ENCODE data around the gene CHST8.

The CHST8 gene

DNA sequence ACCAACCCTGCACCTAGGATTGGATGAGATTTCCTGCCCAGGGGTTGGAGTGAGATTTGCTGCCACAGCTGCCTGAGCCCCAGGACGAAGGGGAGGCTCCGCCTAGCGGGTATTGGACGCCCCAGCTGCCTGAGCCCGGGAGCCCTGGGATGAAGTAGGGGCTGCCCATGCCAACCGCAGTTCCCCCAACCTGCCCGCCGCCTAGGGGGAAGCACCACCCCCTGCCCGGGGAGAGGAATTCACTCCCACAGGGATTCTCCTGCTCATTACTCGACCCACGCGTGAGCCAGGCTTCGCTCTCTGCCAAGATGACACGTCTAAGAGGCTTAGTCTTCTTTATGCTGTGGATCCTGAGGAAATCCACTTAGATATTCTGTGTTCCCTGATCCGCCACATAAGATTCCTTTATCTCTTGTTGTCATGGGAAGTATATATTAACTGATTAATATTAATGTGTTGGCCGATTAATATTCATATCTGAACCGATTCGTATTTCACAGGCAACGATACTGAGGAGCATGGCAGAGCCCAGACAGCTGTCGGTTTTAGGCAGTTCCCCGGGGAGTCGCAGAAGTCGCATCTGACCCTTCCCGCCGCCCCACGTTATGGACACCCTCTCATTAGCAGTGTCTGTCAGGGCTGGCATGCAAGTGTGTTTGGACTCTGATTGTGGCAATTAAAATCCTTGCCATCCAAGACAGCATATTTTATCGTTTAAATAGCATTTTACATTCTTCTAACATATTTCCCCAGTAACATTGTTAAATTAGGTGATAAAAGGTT is 130.5 kb downstream of the CHST8 start:
- Histone ChIP-seq H3K9me3 (ENCODE audit: control insufficient read depth, low read length) (no peaks in the 10 kb centered on the region), H3K23ac (ENCODE audit: low read length in 2 of 2) (no peak overlapping the region), H3K27ac (ENCODE audit: low read length, poor library complexity, severe bottlenecking) (no peak overlapping the region), H2BK5ac (ENCODE audit: low read depth, low read length, poor library complexity, severe bottlenecking) (no peak overlapping the region), H3K27me3 (ENCODE audit: control insufficient read depth in 1 of 2, insufficient read depth in 1 of 2, low read length in 2 of 2) (peaks cover 0 to 57% of the 10 kb centered on the region in 2 experiments), H3K36me3 (ENCODE audit: control insufficient read depth in 1 of 2, insufficient read depth in 2 of 2, low read depth in 1 of 2, low read length in 2 of 2) (no peaks in the 10 kb centered on the region), H4K91ac (ENCODE audit: low read length) (no peak overlapping the region), H2AK5ac (ENCODE audit: low read length, severe bottlenecking) (no peak overlapping the region), H3K18ac (ENCODE audit: low read depth in 1 of 2, low read length in 2 of 2) (no peak overlapping the region), H2AFZ (ENCODE audit: low read depth, low read length) (no peak overlapping the region), H3K79me1 (replicated peaks; ENCODE audit: low read length, poor library complexity, severe bottlenecking) (no peaks in the 10 kb centered on the region), H2BK15ac (ENCODE audit: low read depth, poor library complexity, severe bottlenecking) (no peak overlapping the region), H4K8ac (ENCODE audit: low read length) (no peak overlapping the region), H3K4me1 (ENCODE audit: control insufficient read depth, insufficient read depth, low read depth, low read length) (no peaks in the 10 kb centered on the region), H3K14ac (ENCODE audit: low read length in 2 of 2) (no peak overlapping the region), H3K4ac (ENCODE audit: low read depth in 1 of 2, low read length in 2 of 2) (no peak overlapping the region), H3K4me2 (ENCODE audit: low read length, poor library complexity, severe bottlenecking) (no peak overlapping the region), H3K9ac (ENCODE audit: low read length) (no peak overlapping the region), H2BK120ac (ENCODE audit: low read depth, low read length) (no peak overlapping the region), H3K4me3 (ENCODE audit: insufficient read depth in 1 of 2, low read depth in 1 of 2, low read length in 2 of 2) (no peak overlapping the region), H2BK12ac (ENCODE audit: low read length in 2 of 2) (no peak overlapping the region)
- no peak for DNase-seq
- 86% methylated on average over 25 of the region's 27 CpGs for WGBS

DNA sequence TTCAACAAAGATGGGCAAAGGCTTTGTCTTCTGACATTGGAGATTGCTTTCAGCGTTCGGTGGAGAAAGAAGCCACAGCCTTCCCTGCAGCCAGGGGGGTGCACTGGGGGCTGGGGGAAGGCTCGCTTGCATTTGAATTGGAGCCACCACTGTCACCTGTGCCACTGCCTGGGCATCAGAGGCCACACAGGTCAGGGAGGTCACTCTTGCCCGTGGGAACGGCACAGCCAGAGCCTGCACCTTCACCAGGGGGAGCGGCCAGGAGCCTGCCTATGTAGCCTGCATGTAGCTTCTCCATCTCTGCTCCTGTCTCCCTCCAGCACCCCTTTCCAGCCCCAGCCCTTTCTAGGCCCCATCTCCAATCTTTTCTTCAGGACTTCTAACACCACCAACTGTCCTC is 131.2 kb downstream of the CHST8 start:
- no peak overlapping the region for H3K14ac ChIP-seq (ENCODE audit: low read length in 2 of 2)
- no peaks in the 10 kb centered on the region for H3K4me1 ChIP-seq (ENCODE audit: control insufficient read depth, insufficient read depth, low read depth, low read length)
- H3K79me1 ChIP-seq (replicated peaks; ENCODE audit: low read length, poor library complexity, severe bottlenecking), result no peaks in the 10 kb centered on the region
- no peak overlapping the region for H3K4me2 ChIP-seq (ENCODE audit: low read length, poor library complexity, severe bottlenecking)
- no peak overlapping the region for H3K9ac ChIP-seq (ENCODE audit: low read length)
- H2AFZ ChIP-seq (ENCODE audit: low read depth, low read length), result no peak overlapping the region
- H3K18ac ChIP-seq (ENCODE audit: low read depth in 1 of 2, low read length in 2 of 2), result no peak overlapping the region
- H3K9me3 ChIP-seq (ENCODE audit: control insufficient read depth, low read length), result no peaks in the 10 kb centered on the region
- H2BK15ac ChIP-seq (ENCODE audit: low read depth, poor library complexity, severe bottlenecking), result no peak overlapping the region
- no peak overlapping the region for H4K91ac ChIP-seq (ENCODE audit: low read length)
- H2BK5ac ChIP-seq (ENCODE audit: low read depth, low read length, poor library complexity, severe bottlenecking), result no peak overlapping the region
- WGBS, result 95% methylated on average over 6 of the region's 6 CpGs
- H2AK5ac ChIP-seq (ENCODE audit: low read length, severe bottlenecking), result no peak overlapping the region
- DNase-seq, result no peak
- no peaks in the 10 kb centered on the region for H3K36me3 ChIP-seq (ENCODE audit: control insufficient read depth in 1 of 2, insufficient read depth in 2 of 2, low read depth in 1 of 2, low read length in 2 of 2)
- H3K27me3 ChIP-seq (ENCODE audit: control insufficient read depth in 1 of 2, insufficient read depth in 1 of 2, low read length in 2 of 2), result peaks cover 0 to 54% of the 10 kb centered on the region in 2 experiments
- no peak overlapping the region for H2BK12ac ChIP-seq (ENCODE audit: low read length in 2 of 2)
- no peak overlapping the region for H4K8ac ChIP-seq (ENCODE audit: low read length)
- no peak overlapping the region for H3K27ac ChIP-seq (ENCODE audit: low read length, poor library complexity, severe bottlenecking)
- no peak overlapping the region for H3K4ac ChIP-seq (ENCODE audit: low read depth in 1 of 2, low read length in 2 of 2)
- peak overlapping the region in 1 of 2 experiments; percentile 23 for H3K4me3 ChIP-seq (ENCODE audit: insufficient read depth in 1 of 2, low read depth in 1 of 2, low read length in 2 of 2)
- no peak overlapping the region for H2BK120ac ChIP-seq (ENCODE audit: low read depth, low read length)
- H3K23ac ChIP-seq (ENCODE audit: low read length in 2 of 2), result no peak overlapping the region

DNA sequence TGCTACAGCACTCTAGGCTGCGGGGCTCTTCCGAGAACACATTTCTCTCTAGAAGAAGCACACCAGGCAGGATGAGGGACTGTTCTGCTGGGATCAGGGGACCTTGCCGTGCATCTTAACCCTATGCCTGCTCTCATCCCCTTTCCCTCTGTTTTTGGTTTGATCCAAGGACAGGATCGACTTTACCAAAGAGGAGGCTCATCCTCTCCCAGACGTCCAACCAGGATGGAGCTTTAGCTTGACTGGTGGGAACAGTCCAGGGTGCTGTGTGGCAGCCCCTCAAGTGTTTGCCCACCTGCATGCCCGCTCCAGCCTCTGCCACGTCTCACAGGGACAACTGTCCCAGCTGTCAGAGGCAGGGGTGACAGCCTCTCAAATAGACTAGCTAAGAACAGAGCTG is 132.6 kb downstream of the CHST8 start:
- no peaks in the 10 kb centered on the region for H3K36me3 ChIP-seq (ENCODE audit: control insufficient read depth in 1 of 2, insufficient read depth in 2 of 2, low read depth in 1 of 2, low read length in 2 of 2)
- H3K4me1 ChIP-seq (ENCODE audit: control insufficient read depth, insufficient read depth, low read depth, low read length), result peaks cover 1% of the 10 kb centered on the region
- H3K9ac ChIP-seq (ENCODE audit: low read length), result no peak overlapping the region
- no peak overlapping the region for H2AFZ ChIP-seq (ENCODE audit: low read depth, low read length)
- H2BK5ac ChIP-seq (ENCODE audit: low read depth, low read length, poor library complexity, severe bottlenecking), result no peak overlapping the region
- H2AK5ac ChIP-seq (ENCODE audit: low read length, severe bottlenecking), result no peak overlapping the region
- H3K23ac ChIP-seq (ENCODE audit: low read length in 2 of 2), result no peak overlapping the region
- H3K27ac ChIP-seq (ENCODE audit: low read length, poor library complexity, severe bottlenecking), result no peak overlapping the region
- H3K4me2 ChIP-seq (ENCODE audit: low read length, poor library complexity, severe bottlenecking), result no peak overlapping the region
- no peak for DNase-seq
- H3K27me3 ChIP-seq (ENCODE audit: control insufficient read depth in 1 of 2, insufficient read depth in 1 of 2, low read length in 2 of 2), result peaks cover 0 to 51% of the 10 kb centered on the region in 2 experiments
- H2BK12ac ChIP-seq (ENCODE audit: low read length in 2 of 2), result no peak overlapping the region
- H3K79me1 ChIP-seq (replicated peaks; ENCODE audit: low read length, poor library complexity, severe bottlenecking), result no peaks in the 10 kb centered on the region
- H2BK15ac ChIP-seq (ENCODE audit: low read depth, poor library complexity, severe bottlenecking), result no peak overlapping the region
- H2BK120ac ChIP-seq (ENCODE audit: low read depth, low read length), result no peak overlapping the region
- no peak overlapping the region for H3K4ac ChIP-seq (ENCODE audit: low read depth in 1 of 2, low read length in 2 of 2)
- H3K14ac ChIP-seq (ENCODE audit: low read length in 2 of 2), result no peak overlapping the region
- H3K9me3 ChIP-seq (ENCODE audit: control insufficient read depth, low read length), result no peaks in the 10 kb centered on the region
- whole genome bisulfite sequencing, result 60% methylated on average over 7 of the region's 7 CpGs
- H4K91ac ChIP-seq (ENCODE audit: low read length), result no peak overlapping the region
- H3K18ac ChIP-seq (ENCODE audit: low read depth in 1 of 2, low read length in 2 of 2), result no peak overlapping the region
- no peak overlapping the region for H4K8ac ChIP-seq (ENCODE audit: low read length)
- H3K4me3 ChIP-seq (ENCODE audit: insufficient read depth in 1 of 2, low read depth in 1 of 2, low read length in 2 of 2), result no peak overlapping the region

DNA sequence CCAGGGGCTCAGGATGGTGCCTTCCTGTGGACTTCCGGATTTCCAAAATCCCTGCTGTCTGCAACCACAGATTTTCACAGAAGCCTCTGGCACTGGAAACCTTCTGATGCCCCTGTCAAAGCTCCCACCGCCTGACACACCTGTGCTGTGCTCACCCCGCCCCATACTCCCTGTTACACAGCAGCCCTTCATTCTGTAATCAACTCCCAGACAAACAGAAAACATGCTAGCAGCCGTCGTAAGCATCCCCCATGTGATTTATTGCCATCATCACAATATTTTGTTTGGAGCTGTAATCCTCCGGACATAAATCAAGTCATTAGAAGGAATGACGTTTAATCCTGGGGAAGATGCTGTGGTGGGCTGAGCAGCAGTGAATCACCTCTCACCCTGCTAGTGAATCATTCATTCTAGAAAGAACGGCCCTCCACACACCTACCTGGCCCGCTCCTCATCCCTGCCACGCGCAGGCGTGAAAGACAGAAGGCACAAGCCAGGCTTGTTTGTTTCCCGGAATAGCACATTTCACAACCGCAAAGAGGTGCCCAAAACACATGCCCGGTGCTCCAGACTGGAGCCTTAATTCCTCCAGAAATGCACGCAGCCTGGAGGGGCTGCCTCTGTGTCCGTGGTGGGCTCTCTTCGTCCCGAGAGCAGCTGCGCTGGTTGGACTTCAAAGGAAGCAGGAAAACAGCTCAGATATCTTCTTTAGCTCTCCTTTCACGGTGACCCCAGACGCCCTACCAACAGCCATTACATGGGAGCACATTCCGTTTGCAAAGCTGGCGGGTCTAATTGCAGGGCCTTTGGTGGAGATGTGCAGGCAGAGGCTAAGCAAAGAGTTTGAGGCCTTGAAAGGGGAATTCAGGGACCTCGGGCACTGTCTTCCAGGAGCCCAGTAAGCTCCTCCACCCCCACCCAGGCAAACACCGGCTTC is 133.6 kb downstream of the CHST8 start:
- WGBS, result 82% methylated on average over 24 of the region's 26 CpGs
- no peak overlapping the region for H4K8ac ChIP-seq (ENCODE audit: low read length)

More for the DNA sequence above, 133.6 kb downstream of the CHST8 start:
- H3K36me3 ChIP-seq (ENCODE audit: control insufficient read depth in 1 of 2, insufficient read depth in 2 of 2, low read depth in 1 of 2, low read length in 2 of 2), result no peaks in the 10 kb centered on the region
- no peak overlapping the region for H3K4ac ChIP-seq (ENCODE audit: low read depth in 1 of 2, low read length in 2 of 2)
- no peak overlapping the region for H2BK5ac ChIP-seq (ENCODE audit: low read depth, low read length, poor library complexity, severe bottlenecking)
- H3K79me1 ChIP-seq (replicated peaks; ENCODE audit: low read length, poor library complexity, severe bottlenecking), result no peaks in the 10 kb centered on the region
- H3K9ac ChIP-seq (ENCODE audit: low read length), result no peak overlapping the region
- H2AFZ ChIP-seq (ENCODE audit: low read depth, low read length), result no peak overlapping the region
- no peak overlapping the region for H3K14ac ChIP-seq (ENCODE audit: low read length in 2 of 2)
- H4K91ac ChIP-seq (ENCODE audit: low read length), result no peak overlapping the region
- H2BK120ac ChIP-seq (ENCODE audit: low read depth, low read length), result no peak overlapping the region
- H3K18ac ChIP-seq (ENCODE audit: low read depth in 1 of 2, low read length in 2 of 2), result no peak overlapping the region
- no peak overlapping the region for H3K4me2 ChIP-seq (ENCODE audit: low read length, poor library complexity, severe bottlenecking)
- H3K23ac ChIP-seq (ENCODE audit: low read length in 2 of 2), result no peak overlapping the region
- no peak overlapping the region for H2BK12ac ChIP-seq (ENCODE audit: low read length in 2 of 2)
- no peak overlapping the region for H3K4me3 ChIP-seq (ENCODE audit: insufficient read depth in 1 of 2, low read depth in 1 of 2, low read length in 2 of 2)
- no peak overlapping the region for H2BK15ac ChIP-seq (ENCODE audit: low read depth, poor library complexity, severe bottlenecking)
- H2AK5ac ChIP-seq (ENCODE audit: low read length, severe bottlenecking), result no peak overlapping the region
- H3K27me3 ChIP-seq (ENCODE audit: control insufficient read depth in 1 of 2, insufficient read depth in 1 of 2, low read length in 2 of 2), result peaks cover 0 to 51% of the 10 kb centered on the region in 2 experiments
- H3K9me3 ChIP-seq (ENCODE audit: control insufficient read depth, low read length), result no peaks in the 10 kb centered on the region
- no peak for DNase-seq
- peaks cover 1% of the 10 kb centered on the region for H3K4me1 ChIP-seq (ENCODE audit: control insufficient read depth, insufficient read depth, low read depth, low read length)
- no peak overlapping the region for H3K27ac ChIP-seq (ENCODE audit: low read length, poor library complexity, severe bottlenecking)
